ENCODE data around the gene CDH19. TPM values are rescaled to one million over a fixed set of nuclear protein-coding genes. Genes with fewer than 3 reads are reported as not detected.

The CDH19 gene
- total and polyA plus RNA-seq, 2 of the 4 experiments (the other 2 are of a cell fraction): not detected

DNA sequence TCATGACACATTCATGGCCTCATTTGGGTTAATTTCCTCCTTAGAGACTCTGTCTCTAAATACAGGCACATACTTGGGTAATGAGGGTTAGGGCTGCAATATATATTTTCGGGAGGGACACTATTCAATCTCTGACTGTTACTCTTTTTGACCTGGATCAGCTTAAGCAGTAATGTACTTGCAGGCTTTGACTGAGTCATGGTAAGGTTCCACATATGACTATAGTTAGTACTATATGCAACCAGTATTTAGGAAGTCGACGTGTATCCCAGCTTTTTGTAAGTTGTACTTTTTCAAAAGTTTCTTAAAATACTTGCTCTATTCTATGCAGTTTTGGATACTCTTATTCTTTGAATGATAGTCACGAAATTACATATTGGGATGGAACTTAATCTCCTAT lies 37.2 kb upstream of the CDH19 start:
- H2AK5ac ChIP-seq (ENCODE audit: low read depth, low read length): no peak overlapping the region
- ATAC-seq (ENCODE audit: low read depth) (no peak), DNase-seq (no peak)
- H3K4ac ChIP-seq (ENCODE audit: low read depth, low read length): no peak overlapping the region
- TF ChIP-seq, protein P1, sequence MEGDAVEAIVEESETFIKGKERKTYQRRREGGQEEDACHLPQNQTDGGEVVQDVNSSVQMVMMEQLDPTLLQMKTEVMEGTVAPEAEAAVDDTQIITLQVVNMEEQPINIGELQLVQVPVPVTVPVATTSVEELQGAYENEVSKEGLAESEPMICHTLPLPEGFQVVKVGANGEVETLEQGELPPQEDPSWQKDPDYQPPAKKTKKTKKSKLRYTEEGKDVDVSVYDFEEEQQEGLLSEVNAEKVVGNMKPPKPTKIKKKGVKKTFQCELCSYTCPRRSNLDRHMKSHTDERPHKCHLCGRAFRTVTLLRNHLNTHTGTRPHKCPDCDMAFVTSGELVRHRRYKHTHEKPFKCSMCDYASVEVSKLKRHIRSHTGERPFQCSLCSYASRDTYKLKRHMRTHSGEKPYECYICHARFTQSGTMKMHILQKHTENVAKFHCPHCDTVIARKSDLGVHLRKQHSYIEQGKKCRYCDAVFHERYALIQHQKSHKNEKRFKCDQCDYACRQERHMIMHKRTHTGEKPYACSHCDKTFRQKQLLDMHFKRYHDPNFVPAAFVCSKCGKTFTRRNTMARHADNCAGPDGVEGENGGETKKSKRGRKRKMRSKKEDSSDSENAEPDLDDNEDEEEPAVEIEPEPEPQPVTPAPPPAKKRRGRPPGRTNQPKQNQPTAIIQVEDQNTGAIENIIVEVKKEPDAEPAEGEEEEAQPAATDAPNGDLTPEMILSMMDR (conservative IDR thresholded peaks at IDR 0.05; ENCODE audit: low read depth, low read length): no peak
- TF ChIP-seq MAFK (IDR thresholded peaks at IDR 0.05; ENCODE audit: low read depth, low read length) (no peak), CEBPB (IDR thresholded peaks at IDR 0.05; ENCODE audit: low read depth, low read length) (no peak), POLR2A (IDR thresholded peaks at IDR 0.05; ENCODE audit: low read depth, low read length) (no peak), MXI1 (IDR thresholded peaks at IDR 0.05; ENCODE audit: borderline replicate concordance, low read depth, low read length) (no peak), CHD1 (IDR thresholded peaks at IDR 0.05; ENCODE audit: low read depth, low read length) (no peak), RFX5 (IDR thresholded peaks at IDR 0.05; ENCODE audit: low read depth, low read length) (no peak), FOS (IDR thresholded peaks at IDR 0.05; ENCODE audit: low read depth, low read length) (no peak), NFE2L2 (IDR thresholded peaks at IDR 0.05; ENCODE audit: low read depth, low read length) (no peak), BHLHE40 (IDR thresholded peaks at IDR 0.05; ENCODE audit: low read depth, low read length) (no peak), SMC3 (IDR thresholded peaks at IDR 0.05; ENCODE audit: low read depth, low read length) (no peak), RCOR1 (IDR thresholded peaks at IDR 0.05; ENCODE audit: insufficient replicate concordance, low read length) (no peak), RAD21 (IDR thresholded peaks at IDR 0.05; ENCODE audit: low read length) (no peak), MAZ (IDR thresholded peaks at IDR 0.05; ENCODE audit: borderline replicate concordance, low read depth, low read length) (no peak)
- TF ChIP-seq, protein P2, sequence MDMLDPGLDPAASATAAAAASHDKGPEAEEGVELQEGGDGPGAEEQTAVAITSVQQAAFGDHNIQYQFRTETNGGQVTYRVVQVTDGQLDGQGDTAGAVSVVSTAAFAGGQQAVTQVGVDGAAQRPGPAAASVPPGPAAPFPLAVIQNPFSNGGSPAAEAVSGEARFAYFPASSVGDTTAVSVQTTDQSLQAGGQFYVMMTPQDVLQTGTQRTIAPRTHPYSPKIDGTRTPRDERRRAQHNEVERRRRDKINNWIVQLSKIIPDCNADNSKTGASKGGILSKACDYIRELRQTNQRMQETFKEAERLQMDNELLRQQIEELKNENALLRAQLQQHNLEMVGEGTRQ (IDR thresholded peaks at IDR 0.05; ENCODE audit: low read depth, low read length): no peak
- TF ChIP-seq, protein P3, sequence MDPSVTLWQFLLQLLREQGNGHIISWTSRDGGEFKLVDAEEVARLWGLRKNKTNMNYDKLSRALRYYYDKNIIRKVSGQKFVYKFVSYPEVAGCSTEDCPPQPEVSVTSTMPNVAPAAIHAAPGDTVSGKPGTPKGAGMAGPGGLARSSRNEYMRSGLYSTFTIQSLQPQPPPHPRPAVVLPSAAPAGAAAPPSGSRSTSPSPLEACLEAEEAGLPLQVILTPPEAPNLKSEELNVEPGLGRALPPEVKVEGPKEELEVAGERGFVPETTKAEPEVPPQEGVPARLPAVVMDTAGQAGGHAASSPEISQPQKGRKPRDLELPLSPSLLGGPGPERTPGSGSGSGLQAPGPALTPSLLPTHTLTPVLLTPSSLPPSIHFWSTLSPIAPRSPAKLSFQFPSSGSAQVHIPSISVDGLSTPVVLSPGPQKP (IDR thresholded peaks at IDR 0.05; ENCODE audit: borderline replicate concordance, low read depth, low read length): no peak
- H3K4me3 ChIP-seq (ENCODE audit: insufficient read depth, low read depth, low read length): no peak overlapping the region
- no peak overlapping the region for H3K14ac ChIP-seq (replicated peaks; ENCODE audit: low read depth, low read length)
- H3K79me1 ChIP-seq (ENCODE audit: low read depth in 1 of 2, low read length in 2 of 2): no peaks in the 10 kb centered on the region
- no peaks in the 10 kb centered on the region for H3K9me1 ChIP-seq (ENCODE audit: insufficient read depth, low read length)
- H2BK5ac ChIP-seq (ENCODE audit: low read depth, low read length, poor library complexity, severe bottlenecking): no peak overlapping the region
- in situ Hi-C loops (cut with MboI; ENCODE audit: low sequenced_read_pairs) (no loop called here), dilution Hi-C loops (cut with HindIII; ENCODE audit: low sequenced_read_pairs, unreplicated experiment) (no loop called here), intact Hi-C loops (cut with micrococcal nuclease) (no loop called here)
- no peaks in the 10 kb centered on the region for H3K27me3 ChIP-seq (ENCODE audit: control insufficient read depth, insufficient read depth, low read length)
- no peak overlapping the region for H3K18ac ChIP-seq (ENCODE audit: low read depth, low read length)
- no CpG with 5 or more reads among the region's 4 CpGs for WGBS, 2 experiments (ENCODE audit: extremely low coverage in 2 of 2, insufficient read length in 1 of 2)
- H3K56ac ChIP-seq (ENCODE audit: extremely low read depth, insufficient read depth, low read length): no peak overlapping the region
- no peak overlapping the region for H2BK120ac ChIP-seq (ENCODE audit: low read depth, low read length)
- no peak overlapping the region for H2AFZ ChIP-seq (replicated peaks; ENCODE audit: low read length, poor library complexity)
- no peak overlapping the region for H3K4me2 ChIP-seq (ENCODE audit: low read depth, low read length)
- H2BK20ac ChIP-seq (ENCODE audit: low read depth, low read length): no peak overlapping the region
- POLR2A ChIA-PET (ENCODE audit: unreplicated experiment): no interaction called here
- no peak overlapping the region for H3K27ac ChIP-seq (ENCODE audit: insufficient read depth, low read length)
- no peaks in the 10 kb centered on the region for H3K36me3 ChIP-seq (ENCODE audit: control insufficient read depth, insufficient read depth, low read length)
- no peak overlapping the region for H3K9ac ChIP-seq (ENCODE audit: low read depth, low read length)
- H4K20me1 ChIP-seq (ENCODE audit: insufficient read depth, low read length): no peaks in the 10 kb centered on the region
- H4K91ac ChIP-seq (ENCODE audit: insufficient read depth, low read depth, low read length): no peak overlapping the region
- peaks cover 2% of the 10 kb centered on the region; the same call in 1 of the 2 replicates for H3K9me3 ChIP-seq (ENCODE audit: control insufficient read depth, insufficient read depth, low read length)
- no TSS peak for BruUV-seq (replicated peaks)
- no peak overlapping the region for H4K8ac ChIP-seq (ENCODE audit: low read depth in 2 of 2, low read length in 2 of 2)
- H3K4me1 ChIP-seq (ENCODE audit: control insufficient read depth, insufficient read depth, low read length): no peaks in the 10 kb centered on the region
- H2AK9ac ChIP-seq (replicated peaks; ENCODE audit: low read depth, low read length, poor library complexity): no peak overlapping the region
- CTCF ChIA-PET: no interaction called here
- H2BK15ac ChIP-seq (ENCODE audit: low read depth, low read length): no peak overlapping the region
- H3K23ac ChIP-seq (ENCODE audit: low read depth, low read length): no peak overlapping the region
- no peak overlapping the region for H4K5ac ChIP-seq (ENCODE audit: low read depth, low read length)

All from IMR-90 (cell line).